C4-2B (cell line): ENCODE results near the gene VTI1A.

ENCODE experiments used
- H3K27ac ChIP-seq: fragments of 450-650 bp; 2 replicates; pipeline ENCODE4 v1.5.1; 2017
- CTCF ChIP-seq: fragments of 450-650 bp; conservative IDR thresholded peaks from 2 replicates; pipeline ENCODE4 v1.5.1; 2017; ENCODE audit warnings: mild to moderate bottlenecking
- ZFX ChIP-seq: fragments of 450-650 bp; IDR thresholded peaks from 2 replicates; pipeline ENCODE4 v1.6.1; 2017

VTI1A gene

GRCh38 chr10:112759496-112759895 lies 312.5 kb downstream of the VTI1A start:
- no peak overlapping the region for H3K27ac ChIP-seq
- no peak for TF ChIP-seq CTCF
- no peak for TF ChIP-seq ZFX

- no peak overlapping the region for H3K27ac ChIP-seq
- TF ChIP-seq ZFX = no peak
- no peak for TF ChIP-seq CTCF
Measured at GRCh38 chr10:112761256-112761655, 314.2 kb downstream of the VTI1A start.

GRCh38 chr10:112763916-112764520 lies 317.0 kb downstream of the VTI1A start:
- no peak overlapping the region for H3K27ac ChIP-seq
- no peak for TF ChIP-seq ZFX
- TF ChIP-seq CTCF = no peak

- H3K27ac ChIP-seq = no peak overlapping the region
- no peak for TF ChIP-seq CTCF
- TF ChIP-seq ZFX = no peak
Measured at GRCh38 chr10:112765717-112766235, 318.8 kb downstream of the VTI1A start.

- no peak overlapping the region for H3K27ac ChIP-seq
- no peak for TF ChIP-seq CTCF
- no peak for TF ChIP-seq ZFX
Measured at GRCh38 chr10:112766636-112767035, 319.6 kb downstream of the VTI1A start.

GRCh38 chr10:112767156-112767555 lies 320.1 kb downstream of the VTI1A start:
- TF ChIP-seq ZFX = no peak
- no peak for TF ChIP-seq CTCF
- H3K27ac ChIP-seq = no peak overlapping the region

- TF ChIP-seq CTCF = no peak
- TF ChIP-seq ZFX = no peak
- H3K27ac ChIP-seq = no peak overlapping the region
Measured at GRCh38 chr10:112768121-112768520, 321.1 kb downstream of the VTI1A start.
